ENCODE results near the gene CD34. TPM values are rescaled to one million over a fixed set of nuclear protein-coding genes. Genes with fewer than 3 reads are reported as not detected.
A peak's percentile ranks its signal among the peaks of the same experiment; 100 is the strongest.

CD34 gene
- total RNA-seq, 4 donors from 2014 or later, result 39.2 to 135 (median 81.2) TPM

- Histone ChIP-seq H3K36me3 (no peaks in the 10 kb centered on the region), H3K27me3 (no peaks in the 10 kb centered on the region), H3K9me3 (no peaks in the 10 kb centered on the region), H3K4me3 (no peak overlapping the region), H3K4me1 (peaks cover 5 to 10% of the 10 kb centered on the region in 2 donors), H3K27ac (peak overlapping the region in 1 of 2 donors; percentile 2)
- intact Hi-C loops (cut with DNase I; ENCODE audit: low total_unique reads), result no loop called here
- no peak for DNase-seq
- TF ChIP-seq POLR2A (IDR thresholded peaks at IDR 0.05) (no peak), CTCF (IDR thresholded peaks at IDR 0.05) (no peak)
These were observed 70.5 kb downstream of the CD34 start for GRCh38 chr1:207840380-207840779.

- no peaks in the 10 kb centered on the region for H3K27me3 ChIP-seq
- peaks cover 5 to 10% of the 10 kb centered on the region in 2 donors for H3K4me1 ChIP-seq
- H3K36me3 ChIP-seq, result no peaks in the 10 kb centered on the region
- H3K9me3 ChIP-seq, result no peaks in the 10 kb centered on the region
- intact Hi-C loops (cut with DNase I; ENCODE audit: low total_unique reads), result no loop called here
- peak overlapping the region; percentile 37 to 70 for H3K27ac ChIP-seq
- no peak for DNase-seq
- H3K4me3 ChIP-seq, result no peak overlapping the region
- no peak for TF ChIP-seq CTCF (IDR thresholded peaks at IDR 0.05)
- TF ChIP-seq POLR2A (IDR thresholded peaks at IDR 0.05), result no peak
These were observed 71.9 kb downstream of the CD34 start for GRCh38 chr1:207839083-207839413.

GRCh38 chr1:207838156-207839082 is 72.5 kb downstream of the CD34 start:
- H3K27ac ChIP-seq, result peak overlapping the region; percentile 37 to 70
- no peaks in the 10 kb centered on the region for H3K9me3 ChIP-seq
- no peaks in the 10 kb centered on the region for H3K36me3 ChIP-seq
- no peak overlapping the region for H3K4me3 ChIP-seq
- TF ChIP-seq POLR2A (IDR thresholded peaks at IDR 0.05) (no peak), CTCF (IDR thresholded peaks at IDR 0.05) (no peak)
- H3K4me1 ChIP-seq, result peaks cover 5 to 10% of the 10 kb centered on the region in 2 donors
- H3K27me3 ChIP-seq, result no peaks in the 10 kb centered on the region
- DNase-seq, result peak; percentile 80 to 81
- intact Hi-C loops (cut with DNase I; ENCODE audit: low total_unique reads), result no loop called here

- H3K27me3 ChIP-seq, result no peaks in the 10 kb centered on the region
- TF ChIP-seq POLR2A (IDR thresholded peaks at IDR 0.05), result no peak
- no peak for TF ChIP-seq CTCF (IDR thresholded peaks at IDR 0.05)
- no peak for DNase-seq
- peaks cover 5 to 10% of the 10 kb centered on the region in 2 donors for H3K4me1 ChIP-seq
- H3K36me3 ChIP-seq, result no peaks in the 10 kb centered on the region
- intact Hi-C loops (cut with DNase I; ENCODE audit: low total_unique reads), result no loop called here
- H3K27ac ChIP-seq, result peak overlapping the region; percentile 37 to 70
- H3K9me3 ChIP-seq, result no peaks in the 10 kb centered on the region
- no peak overlapping the region for H3K4me3 ChIP-seq
These were observed 73.3 kb downstream of the CD34 start for GRCh38 chr1:207837673-207838072.

- Histone ChIP-seq H3K4me3 (no peak overlapping the region), H3K36me3 (no peaks in the 10 kb centered on the region), H3K9me3 (no peaks in the 10 kb centered on the region), H3K27ac (peak overlapping the region; percentile 15 to 37), H3K27me3 (no peaks in the 10 kb centered on the region), H3K4me1 (peaks cover 8 to 12% of the 10 kb centered on the region in 2 donors)
- no peak for TF ChIP-seq POLR2A (IDR thresholded peaks at IDR 0.05)
- no peak for TF ChIP-seq CTCF (IDR thresholded peaks at IDR 0.05)
- no peak for DNase-seq
- intact Hi-C loops (cut with DNase I; ENCODE audit: low total_unique reads), result no loop called here
These were observed 74.2 kb downstream of the CD34 start for GRCh38 chr1:207836591-207837347.

Data from uterus (tissue), 4 donors.